ENCODE measurements around the gene ARHGAP44. TPM values are rescaled to one million over a fixed set of nuclear protein-coding genes. Genes with fewer than 3 reads are reported as not detected.

ARHGAP44 gene
- total and polyA plus RNA-seq, 2 experiments from 2014 or later = 5.8 to 16.4 TPM

- Histone ChIP-seq H3K36me3 (ENCODE audit: insufficient read depth) (peaks cover 81% of the 10 kb centered on the region), H3K4me1 (ENCODE audit: insufficient read depth) (no peaks in the 10 kb centered on the region), H3K4me3 (no peak overlapping the region), H3K9me2 (ENCODE audit: insufficient read depth) (no peaks in the 10 kb centered on the region), H3F3A (replicated peaks; ENCODE audit: low read depth) (no peaks in the 10 kb centered on the region), H3K27me3 (ENCODE audit: insufficient read depth) (no peaks in the 10 kb centered on the region), H2AFZ (no peak overlapping the region), H3K79me2 (replicated peaks; ENCODE audit: insufficient read depth) (peaks cover 10% of the 10 kb centered on the region; the same call in 1 of the 2 replicates), H3K4me2 (no peak overlapping the region), H3K27ac (ENCODE audit: low read depth) (no peak overlapping the region), H4K20me1 (replicated peaks; ENCODE audit: insufficient read depth) (peaks cover 31% of the 10 kb centered on the region)
- no peaks in the 10 kb centered on the region for H3K4me1 Mint-ChIP-seq
- DNase-seq (ENCODE audit: low spot score) (no peak), ATAC-seq (no peak)
- TF ChIP-seq JUNB (IDR thresholded peaks at IDR 0.05; ENCODE audit: unreplicated experiment) (no peak), ZNF331 (CRISPR knock-in tag; IDR thresholded peaks at IDR 0.05; ENCODE audit: low read depth) (no peak), CREB1 (CRISPR knock-in tag; IDR thresholded peaks at IDR 0.05; ENCODE audit: low read depth) (no peak), STAT1 (IDR thresholded peaks at IDR 0.05; ENCODE audit: unreplicated experiment) (no peak), NANOG (IDR thresholded peaks at IDR 0.05; ENCODE audit: borderline replicate concordance) (no peak), EZH2 (IDR thresholded peaks at IDR 0.05; ENCODE audit: low read depth, unreplicated experiment) (no peak), POLR2AphosphoS5 (IDR thresholded peaks at IDR 0.05; ENCODE audit: low read depth) (no peak), ETS1 (IDR thresholded peaks at IDR 0.05) (no peak), REST (IDR thresholded peaks at IDR 0.05; ENCODE audit: unreplicated experiment) (no peak), CTCF (conservative IDR thresholded peaks at IDR 0.05; ENCODE audit: low read depth in 2 of 2) (no peak)
- H3K9me3 Mint-ChIP-seq = no peaks in the 10 kb centered on the region; the same call in 2 of the 3 replicates
- H3K27me3 Mint-ChIP-seq (ENCODE audit: insufficient read depth, low read depth, poor library complexity) = peaks cover 4% of the 10 kb centered on the region
- no peak overlapping the region for H3K27ac Mint-ChIP-seq
- H3K4me3 Mint-ChIP-seq = no peak overlapping the region
- H3K36me3 Mint-ChIP-seq (ENCODE audit: low read depth) = peaks cover 75% of the 10 kb centered on the region
These were observed 209.6 kb downstream of the ARHGAP44 start for GRCh38 chr17:12998874-12999273.

Measured in GM23338 (cell line).